DOHH2 (cell line): ENCODE results near the gene SAMHD1.

Experiments
- CTCF ChIP-seq: fragments of 200-600 bp; sonication (generic); IDR thresholded peaks from one replicate; pipeline ENCODE4 v1.5.1; 2014; ENCODE audit warnings: antibody characterized with exemption, mild to moderate bottlenecking, low read depth, low read length; ENCODE audit not compliant: poor library complexity, severe bottlenecking
- EZH2phosphoT487 ChIP-seq: fragments of 200-600 bp; sonication (generic); IDR thresholded peaks from 2 replicates; pipeline ENCODE4 v1.6.1; 2017; ENCODE audit warnings: borderline replicate concordance, mild to moderate bottlenecking, antibody characterized with exemption, low read length, moderate library complexity, mixed read lengths

GRCh38 chr20:36866681-36867495 is 84.6 kb downstream of the SAMHD1 start:
- no peak for TF ChIP-seq CTCF
- TF ChIP-seq EZH2phosphoT487 = no peak
